H9 (cell line): ENCODE results near the gene ARHGAP1. TPM values are rescaled to one million over a fixed set of nuclear protein-coding genes. Genes with fewer than 3 reads are reported as not detected.

Experiments
- DNase-seq: peaks from one replicate; pipeline ENCODE4 v3.0.0-alpha.2; 2017
- H2AFZ ChIP-seq: one replicate; pipeline ENCODE4 v1.6.1; 2013; ENCODE audit warnings: mild to moderate bottlenecking, low read length, control low read depth, moderate library complexity
- H2AK5ac ChIP-seq: 2 replicates; pipeline ENCODE4 v1.6.1; 2013; ENCODE audit warnings: low read length, control low read depth, mixed read lengths; ENCODE audit not compliant: insufficient read length
- H2BK120ac ChIP-seq: one replicate; pipeline ENCODE4 v1.6.1; 2013; ENCODE audit warnings: low read depth, mild to moderate bottlenecking, low read length, control low read depth, inconsistent platforms; ENCODE audit not compliant: poor library complexity, severe bottlenecking
- H2BK12ac ChIP-seq: 2 replicates; pipeline ENCODE4 v1.6.1; 2013; ENCODE audit warnings: low read length, control low read depth, mixed read lengths, low read depth; ENCODE audit not compliant: insufficient read length
- H2BK15ac ChIP-seq: 2 replicates; pipeline ENCODE4 v1.6.1; 2013; ENCODE audit warnings: low read depth, low read length, control low read depth
- H2BK20ac ChIP-seq: one replicate; pipeline ENCODE4 v1.6.1; 2013; ENCODE audit warnings: low read depth, mild to moderate bottlenecking, low read length, control low read depth, inconsistent platforms; ENCODE audit not compliant: poor library complexity, severe bottlenecking
- H2BK5ac ChIP-seq: 2 replicates; pipeline ENCODE4 v1.6.1; 2013; ENCODE audit warnings: low read length, control low read depth, mixed read lengths; ENCODE audit not compliant: insufficient read length
- H3K14ac ChIP-seq: 2 replicates; pipeline ENCODE4 v1.6.1; 2013; ENCODE audit warnings: low read length, control low read depth; ENCODE audit not compliant: insufficient read depth
- H3K18ac ChIP-seq: 2 replicates; pipeline ENCODE4 v1.6.1; 2013; ENCODE audit warnings: low read depth, mild to moderate bottlenecking, mixed read lengths, low read length, control low read depth; ENCODE audit not compliant: insufficient read length
- H3K23ac ChIP-seq: 2 replicates; pipeline ENCODE4 v1.6.1; 2013; ENCODE audit warnings: low read length, control low read depth, mixed read lengths, low read depth; ENCODE audit not compliant: insufficient read length
- H3K23me2 ChIP-seq: 2 replicates; pipeline ENCODE4 v1.6.1; 2013; ENCODE audit warnings: low read depth, mild to moderate bottlenecking, mixed read lengths, low read length, control low read depth; ENCODE audit not compliant: insufficient read length, poor library complexity, severe bottlenecking
- H3K27ac ChIP-seq: 2 replicates; pipeline ENCODE4 v1.5.1; 2013; ENCODE audit warnings: low read length, control low read depth, mixed read lengths, low read depth; ENCODE audit not compliant: insufficient read length
- H3K27me3 ChIP-seq: 2 replicates; pipeline ENCODE4 v1.6.1; 2013; ENCODE audit warnings: low read length, control low read depth, inconsistent platforms; ENCODE audit not compliant: insufficient read depth
- H3K4ac ChIP-seq: 2 replicates; pipeline ENCODE4 v1.6.1; 2013; ENCODE audit warnings: low read depth, mild to moderate bottlenecking, control low read depth, inconsistent platforms, low read length, moderate library complexity
- H3K4me1 ChIP-seq: 2 replicates; pipeline ENCODE4 v1.6.1; 2013; ENCODE audit warnings: low read length, control low read depth, inconsistent platforms; ENCODE audit not compliant: insufficient read depth
- H3K4me2 ChIP-seq: 2 replicates; pipeline ENCODE4 v1.6.1; 2013; ENCODE audit warnings: low read length, control low read depth, mixed read lengths; ENCODE audit not compliant: insufficient read length, insufficient read depth
- H3K56ac ChIP-seq: 2 replicates; pipeline ENCODE4 v1.6.1; 2013; ENCODE audit warnings: low read depth, mild to moderate bottlenecking, mixed read lengths, low read length, control low read depth; ENCODE audit not compliant: insufficient read length
- H3K79me1 ChIP-seq: 2 replicates; pipeline ENCODE4 v1.6.1; 2013; ENCODE audit warnings: low read depth, mild to moderate bottlenecking, moderate library complexity, low read length, control low read depth, inconsistent platforms; ENCODE audit not compliant: insufficient read depth, poor library complexity, severe bottlenecking
- H3K79me2 ChIP-seq: 2 replicates; pipeline ENCODE4 v1.6.1; 2013; ENCODE audit warnings: low read length, control low read depth, inconsistent platforms; ENCODE audit not compliant: insufficient read depth
- H3K9ac ChIP-seq: 2 replicates; pipeline ENCODE4 v1.6.1; 2013; ENCODE audit warnings: low read length, control low read depth, mixed read lengths; ENCODE audit not compliant: insufficient read length; ENCODE audit errors: extremely low read depth
- H3K9me3 ChIP-seq: one replicate; pipeline ENCODE4 v1.6.1; 2013; ENCODE audit warnings: low read depth, low read length, inconsistent platforms; ENCODE audit not compliant: control insufficient read depth
- H3T11ph ChIP-seq: one replicate; pipeline ENCODE4 v1.6.1; 2013; ENCODE audit warnings: mild to moderate bottlenecking, low read length, control low read depth, inconsistent platforms
- H4K20me1 ChIP-seq: one replicate; pipeline ENCODE4 v1.6.1; 2013; ENCODE audit not compliant: control insufficient read depth, insufficient read length, insufficient read depth
- H4K5ac ChIP-seq: 2 replicates; pipeline ENCODE4 v1.6.1; 2013; ENCODE audit warnings: low read depth, mild to moderate bottlenecking, mixed read lengths, low read length, control low read depth; ENCODE audit not compliant: insufficient read length
- H4K8ac ChIP-seq: replicated peaks from 2 replicates; pipeline ENCODE4 v1.6.1; 2013; ENCODE audit warnings: low read length, control low read depth, mixed read lengths, low read depth; ENCODE audit not compliant: insufficient read length
- H4K91ac ChIP-seq: 2 replicates; pipeline ENCODE4 v1.6.1; 2013; ENCODE audit warnings: low read depth, mild to moderate bottlenecking, moderate library complexity, mixed read lengths, low read length, control low read depth; ENCODE audit not compliant: insufficient read length
- H3K27ac Mint-ChIP-seq, 3 experiments: 2 replicates in 2 of 3; 3 replicates in 1 of 3; pipeline ENCODE4 v1.8.0; 2020 to 2021; ENCODE audit warnings: mixed read lengths in 3 of 3, mild to moderate bottlenecking in 1 of 3, moderate library complexity in 1 of 3
- H3K27me3 Mint-ChIP-seq: 2 replicates; pipeline ENCODE4 v1.8.0; 2021; ENCODE audit warnings: low read depth, mild to moderate bottlenecking, moderate library complexity, mixed read lengths
- H3K36me3 Mint-ChIP-seq, 3 experiments: 2 replicates in 2 of 3; 3 replicates in 1 of 3; pipeline ENCODE4 v1.8.0; 2020 to 2021; ENCODE audit warnings: low read depth in 3 of 3, mixed read lengths in 3 of 3; ENCODE audit not compliant: insufficient read depth in 1 of 3
- H3K4me1 Mint-ChIP-seq, 2 experiments: 2 replicates each; pipeline ENCODE4 v1.8.0; 2020; ENCODE audit warnings: mixed read lengths in 2 of 2
- H3K4me3 Mint-ChIP-seq, 2 experiments: 2 replicates in 1 of 2; 3 replicates in 1 of 2; pipeline ENCODE4 v1.8.0; 2020 to 2021; ENCODE audit warnings: mild to moderate bottlenecking in 2 of 2, mixed read lengths in 2 of 2, moderate library complexity in 1 of 2
- H3K9me3 Mint-ChIP-seq, 2 experiments: 2 replicates in 1 of 2; 3 replicates in 1 of 2; pipeline ENCODE4 v1.8.0; 2020; ENCODE audit warnings: mild to moderate bottlenecking in 2 of 2, mixed read lengths in 2 of 2, moderate library complexity in 1 of 2
- WGBS: extraction: QIAGEN DNeasy Blood & Tissue Kit; methylation state at CpG from one replicate; pipeline ENCODE4 v1.1.7; 2013; ENCODE audit warnings: missing lambda C conversion rate, low lambda C conversion rate, mixed read lengths; ENCODE audit not compliant: insufficient read length; ENCODE audit errors: extremely low coverage; 5-methylcytosine and 5-hydroxymethylcytosine counted together
- total RNA-seq: library from RNA; stranded (reverse); gene quantifications from 2 replicates; pipeline ENCODE4 v1.2.1, GENCODE V29; 2021
- TF ChIP-seq, protein P1 (sequence below): fragments of 200-600 bp; sonication (generic); conservative IDR thresholded peaks from 3 replicates; pipeline ENCODE4 v1.8.0; 2021; ENCODE audit warnings: antibody characterized with exemption, mild to moderate bottlenecking

Gene ARHGAP1
- total RNA-seq, 1 experiment from 2014 or later, result 45.3 TPM

DNA sequence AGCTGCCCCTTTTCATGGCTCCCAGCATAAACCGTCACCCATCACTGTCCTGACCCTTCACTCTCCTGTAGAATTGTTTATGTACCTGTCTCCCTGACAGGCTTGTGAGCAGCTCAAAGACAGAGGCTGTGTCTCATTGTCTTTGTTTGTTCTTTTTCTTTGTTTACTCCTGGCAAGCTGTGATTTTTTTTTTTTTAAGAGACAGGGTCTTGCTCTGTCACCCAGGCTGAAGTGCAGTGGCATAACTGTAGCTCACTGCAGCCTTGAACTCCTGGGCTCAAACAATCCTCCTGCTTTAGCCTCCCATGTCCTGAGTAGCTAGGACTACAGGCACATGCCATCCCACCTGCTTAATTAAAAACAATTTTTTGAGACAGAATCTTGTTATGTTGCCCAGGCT, 9.7 kb downstream of the ARHGAP1 start:
- Mint-ChIP-seq H3K27ac (0 out of 7 replicates have a peak overlapping the region, but pooled peaks of 2 of the 3 experiments have one; percentile 3 to 33), H3K36me3 (peaks cover 2 to 29% (median 7%) of the 10 kb centered on the region in 3 experiments; a peak in 6 of 7 replicates), H3K4me3 (no peak overlapping the region), H3K27me3 (peaks cover 2% of the 10 kb centered on the region; the same call in 1 of the 2 replicates), H3K4me1 (no peaks in the 10 kb centered on the region), H3K9me3 (no peaks in the 10 kb centered on the region)
- Histone ChIP-seq H3K4ac (no peak overlapping the region), H3K9me3 (no peaks in the 10 kb centered on the region), H2BK15ac (no peak overlapping the region), H3K9ac (no peak overlapping the region), H3K23me2 (no peaks in the 10 kb centered on the region), H3K79me1 (no peaks in the 10 kb centered on the region), H2AFZ (no peak overlapping the region), H4K20me1 (no peaks in the 10 kb centered on the region), H4K91ac (no peak overlapping the region), H2BK5ac (no peak overlapping the region), H4K5ac (no peak overlapping the region), H3K18ac (no peak overlapping the region), H4K8ac (no peak overlapping the region), H3K27ac (no peak overlapping the region), H3K14ac (no peak overlapping the region), H3K56ac (no peak overlapping the region), H3K79me2 (no peaks in the 10 kb centered on the region), H3K4me2 (no peak overlapping the region), H3K27me3 (no peaks in the 10 kb centered on the region; the same call in 1 of the 2 replicates), H3T11ph (no peak overlapping the region), H2BK120ac (no peak overlapping the region), H2BK12ac (no peak overlapping the region), H2AK5ac (no peak overlapping the region), H2BK20ac (no peak overlapping the region), H3K23ac (no peak overlapping the region), H3K4me1 (no peaks in the 10 kb centered on the region)
- WGBS, result no CpG with 5 or more reads among the region's 1 CpG
- TF ChIP-seq, protein P1, sequence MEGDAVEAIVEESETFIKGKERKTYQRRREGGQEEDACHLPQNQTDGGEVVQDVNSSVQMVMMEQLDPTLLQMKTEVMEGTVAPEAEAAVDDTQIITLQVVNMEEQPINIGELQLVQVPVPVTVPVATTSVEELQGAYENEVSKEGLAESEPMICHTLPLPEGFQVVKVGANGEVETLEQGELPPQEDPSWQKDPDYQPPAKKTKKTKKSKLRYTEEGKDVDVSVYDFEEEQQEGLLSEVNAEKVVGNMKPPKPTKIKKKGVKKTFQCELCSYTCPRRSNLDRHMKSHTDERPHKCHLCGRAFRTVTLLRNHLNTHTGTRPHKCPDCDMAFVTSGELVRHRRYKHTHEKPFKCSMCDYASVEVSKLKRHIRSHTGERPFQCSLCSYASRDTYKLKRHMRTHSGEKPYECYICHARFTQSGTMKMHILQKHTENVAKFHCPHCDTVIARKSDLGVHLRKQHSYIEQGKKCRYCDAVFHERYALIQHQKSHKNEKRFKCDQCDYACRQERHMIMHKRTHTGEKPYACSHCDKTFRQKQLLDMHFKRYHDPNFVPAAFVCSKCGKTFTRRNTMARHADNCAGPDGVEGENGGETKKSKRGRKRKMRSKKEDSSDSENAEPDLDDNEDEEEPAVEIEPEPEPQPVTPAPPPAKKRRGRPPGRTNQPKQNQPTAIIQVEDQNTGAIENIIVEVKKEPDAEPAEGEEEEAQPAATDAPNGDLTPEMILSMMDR, result no peak
- no peak for DNase-seq
